ENCODE data around the gene RPS6KA1. TPM values are rescaled to one million over a fixed set of nuclear protein-coding genes. Genes with fewer than 3 reads are reported as not detected.
"Not testable (repeated sequence)": the region's sequence is repeated elsewhere in the genome, so short reads cannot be mapped to it uniquely, and the experiment has no call there.

RPS6KA1 gene
- total and polyA plus RNA-seq, 7 donors, result 0.88 to 3.0 (median 2.5) TPM

DNA sequence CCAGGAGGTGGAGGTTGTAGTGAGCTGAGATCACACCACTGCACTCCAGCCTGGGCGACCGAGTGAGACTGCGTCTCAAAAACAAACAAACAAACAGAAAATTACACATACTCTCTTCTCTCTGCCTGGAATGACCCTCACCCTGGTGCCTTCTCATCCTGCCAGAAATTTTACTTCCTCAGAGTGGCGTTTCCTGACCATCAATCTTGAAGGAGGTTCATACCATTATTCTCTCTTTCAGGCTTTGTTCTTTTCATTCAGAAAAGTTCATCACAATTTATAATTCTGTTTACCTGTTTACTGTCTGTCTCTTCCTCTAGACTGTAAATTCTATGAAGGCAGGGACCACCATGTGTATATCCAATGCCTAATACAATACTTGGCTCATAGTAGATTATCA lies 79.3 kb downstream of the RPS6KA1 start:
- ATAC-seq (no peak), DNase-seq (no peak)
- H3K27ac ChIP-seq, result no peak overlapping the region
- TF ChIP-seq, protein P1, sequence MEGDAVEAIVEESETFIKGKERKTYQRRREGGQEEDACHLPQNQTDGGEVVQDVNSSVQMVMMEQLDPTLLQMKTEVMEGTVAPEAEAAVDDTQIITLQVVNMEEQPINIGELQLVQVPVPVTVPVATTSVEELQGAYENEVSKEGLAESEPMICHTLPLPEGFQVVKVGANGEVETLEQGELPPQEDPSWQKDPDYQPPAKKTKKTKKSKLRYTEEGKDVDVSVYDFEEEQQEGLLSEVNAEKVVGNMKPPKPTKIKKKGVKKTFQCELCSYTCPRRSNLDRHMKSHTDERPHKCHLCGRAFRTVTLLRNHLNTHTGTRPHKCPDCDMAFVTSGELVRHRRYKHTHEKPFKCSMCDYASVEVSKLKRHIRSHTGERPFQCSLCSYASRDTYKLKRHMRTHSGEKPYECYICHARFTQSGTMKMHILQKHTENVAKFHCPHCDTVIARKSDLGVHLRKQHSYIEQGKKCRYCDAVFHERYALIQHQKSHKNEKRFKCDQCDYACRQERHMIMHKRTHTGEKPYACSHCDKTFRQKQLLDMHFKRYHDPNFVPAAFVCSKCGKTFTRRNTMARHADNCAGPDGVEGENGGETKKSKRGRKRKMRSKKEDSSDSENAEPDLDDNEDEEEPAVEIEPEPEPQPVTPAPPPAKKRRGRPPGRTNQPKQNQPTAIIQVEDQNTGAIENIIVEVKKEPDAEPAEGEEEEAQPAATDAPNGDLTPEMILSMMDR (IDR thresholded peaks at IDR 0.05), result no peak
- intact Hi-C loops (cut with DNase I), result no loop called here
- no peaks in the 10 kb centered on the region for H3K4me1 ChIP-seq
- H3K4me3 ChIP-seq, result no peak overlapping the region
- WGBS, 3 donors, result 52 to 65% (median 53%) methylated on average over 4 of the region's 4 CpGs
- H3K36me3 ChIP-seq (ENCODE audit: insufficient read depth in 1 of 2, low read depth in 1 of 2), result no peaks in the 10 kb centered on the region
- no peaks in the 10 kb centered on the region for H3K9me3 ChIP-seq
- peaks cover 0 to 1% (median 0%) of the 10 kb centered on the region in 3 donors for H3K27me3 ChIP-seq (ENCODE audit: insufficient read depth in 3 of 3, low read length in 2 of 3)

DNA sequence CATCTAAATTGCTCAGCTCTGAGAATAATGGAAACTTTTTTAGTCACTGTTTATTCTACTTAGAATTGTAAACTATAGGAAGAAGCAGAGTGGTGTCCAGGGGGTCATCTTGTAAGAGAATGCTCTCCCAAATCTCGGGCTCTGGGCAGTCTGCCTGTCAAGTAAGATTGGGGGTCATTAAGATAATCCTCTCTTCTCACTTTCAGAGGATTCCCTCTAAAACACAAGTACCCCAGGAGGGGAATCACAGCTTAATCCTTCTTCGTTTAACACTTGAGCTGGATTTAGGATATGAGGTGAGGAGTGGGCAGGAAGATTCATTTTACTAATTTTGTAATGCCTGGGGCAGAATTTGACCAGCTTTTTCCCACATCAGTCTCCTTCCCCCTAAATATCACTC lies 81.2 kb downstream of the RPS6KA1 start:
- Histone ChIP-seq H3K9me3 (no peaks in the 10 kb centered on the region), H3K4me1 (no peaks in the 10 kb centered on the region), H3K36me3 (ENCODE audit: insufficient read depth in 1 of 2, low read depth in 1 of 2) (no peaks in the 10 kb centered on the region), H3K4me3 (no peak overlapping the region), H3K27ac (no peak overlapping the region), H3K27me3 (ENCODE audit: insufficient read depth in 3 of 3, low read length in 2 of 3) (peaks cover 0 to 1% (median 0%) of the 10 kb centered on the region in 3 donors)
- intact Hi-C loops (cut with DNase I), result no loop called here
- ATAC-seq, result no peak
- TF ChIP-seq, protein P1 (IDR thresholded peaks at IDR 0.05), result no peak
- 34 to 40% (median 36%) methylated on average over 2 of the region's 2 CpGs for WGBS, 3 donors
- DNase-seq, result no peak

- ATAC-seq; intact Hi-C loops (cut with DNase I); H3K27ac ChIP-seq; H3K36me3 ChIP-seq (ENCODE audit: insufficient read depth in 1 of 2, low read depth in 1 of 2); H3K4me3 ChIP-seq; H3K9me3 ChIP-seq; DNase-seq; H3K27me3 ChIP-seq (ENCODE audit: insufficient read depth in 3 of 3, low read length in 2 of 3); H3K4me1 ChIP-seq: not testable (repeated sequence)
- WGBS, 3 donors, result 84 to 87% (median 85%) methylated on average over 4 of the region's 4 CpGs
These were observed 83.1 kb downstream of the RPS6KA1 start for GRCh38 chr1:26612627-26613026.

DNA sequence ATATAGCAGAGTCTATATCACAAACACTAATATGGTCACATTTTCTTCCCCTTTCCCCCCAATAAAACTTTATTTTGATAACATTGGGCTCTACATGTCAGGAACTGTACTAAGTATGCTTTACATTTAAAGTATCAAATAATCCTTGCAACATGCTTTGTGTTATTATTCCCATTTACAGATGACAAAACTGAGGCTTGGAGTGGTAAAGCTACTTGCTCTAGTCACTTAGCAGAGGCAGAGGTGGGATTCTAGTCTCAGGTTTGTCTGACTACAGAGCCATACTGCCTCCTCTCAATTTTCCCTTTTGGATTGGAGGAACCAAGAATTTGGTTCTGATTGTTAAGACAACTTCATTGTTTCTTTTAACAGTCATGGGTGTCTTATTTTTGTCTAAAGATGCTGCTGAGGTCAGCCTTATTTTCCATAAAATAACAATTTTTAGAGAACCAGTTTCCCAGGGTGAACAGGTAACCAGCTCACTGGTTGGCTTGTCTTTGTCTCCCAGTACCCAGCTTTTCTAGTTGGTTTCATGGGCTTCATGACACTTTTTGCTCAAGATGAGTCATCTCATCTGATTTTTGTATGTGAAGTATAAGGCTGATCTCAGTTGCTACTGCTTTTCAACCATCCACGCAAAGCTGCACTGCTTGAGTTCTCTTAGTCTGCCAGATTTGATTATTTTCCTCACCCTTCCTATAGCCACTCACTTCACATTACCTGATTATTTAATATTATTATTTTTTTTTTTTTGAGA lies 85.3 kb downstream of the RPS6KA1 start:
- Histone ChIP-seq H3K9me3 (no peaks in the 10 kb centered on the region), H3K4me3 (no peak overlapping the region), H3K36me3 (ENCODE audit: insufficient read depth in 1 of 2, low read depth in 1 of 2) (no peaks in the 10 kb centered on the region), H3K27ac (no peak overlapping the region), H3K4me1 (peaks cover 6% of the 10 kb centered on the region), H3K27me3 (ENCODE audit: insufficient read depth in 3 of 3, low read length in 2 of 3) (no peaks in the 10 kb centered on the region)
- DNase-seq (no peak), ATAC-seq (no peak)
- WGBS, 3 donors, result 77 to 100% (median 95%) methylated on average over 1 of the region's 1 CpG
- TF ChIP-seq, protein P1 (IDR thresholded peaks at IDR 0.05), result no peak
- intact Hi-C loops (cut with DNase I), result no loop called here

DNA sequence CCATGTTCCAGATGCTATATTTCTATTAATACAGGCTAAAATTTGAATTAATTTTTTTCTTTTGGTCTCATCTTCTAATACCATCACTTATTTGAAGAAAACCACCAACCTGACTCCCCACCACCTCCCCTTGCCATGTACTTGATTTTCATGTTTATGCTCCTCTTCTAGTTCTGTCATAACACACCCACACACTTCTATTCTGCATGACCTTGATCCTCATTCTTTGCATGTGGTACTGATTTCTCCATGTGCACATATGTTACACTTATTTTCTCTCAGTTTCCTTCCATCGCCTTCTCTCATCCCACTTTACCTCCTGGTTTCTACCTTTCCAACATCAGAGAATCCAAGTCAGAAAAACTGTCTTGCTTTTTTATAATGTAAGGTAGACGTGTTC lies 87.3 kb downstream of the RPS6KA1 start:
- H3K36me3 ChIP-seq (ENCODE audit: insufficient read depth in 1 of 2, low read depth in 1 of 2), result no peaks in the 10 kb centered on the region
- intact Hi-C loops (cut with DNase I), result no loop called here
- WGBS, 3 donors, result 92 to 95% (median 94%) methylated on average over 2 of the region's 2 CpGs
- peaks cover 6% of the 10 kb centered on the region for H3K4me1 ChIP-seq
- no peak overlapping the region for H3K4me3 ChIP-seq
- DNase-seq (no peak), ATAC-seq (no peak)
- H3K27ac ChIP-seq, result no peak overlapping the region
- H3K9me3 ChIP-seq, result no peaks in the 10 kb centered on the region
- TF ChIP-seq, protein P1 (IDR thresholded peaks at IDR 0.05), result no peak
- no peaks in the 10 kb centered on the region for H3K27me3 ChIP-seq (ENCODE audit: insufficient read depth in 3 of 3, low read length in 2 of 3)

All from psoas muscle (tissue), 8 donors.